Mucosa of rectum (tissue), 2 donors: ENCODE measurements around the gene KDM5B.

Experiments used
- H3K27ac ChIP-seq, 2 donors: one replicate each; pipeline ENCODE4 v1.7.0; 2013; ENCODE audit warnings: inconsistent platforms in 2 of 2, low read depth in 2 of 2, low read length in 2 of 2
- H3K27me3 ChIP-seq, 2 donors: one replicate each; pipeline ENCODE4 v1.7.0; 2013; ENCODE audit warnings: low read length in 2 of 2; ENCODE audit not compliant: control insufficient read depth in 2 of 2, insufficient read depth in 2 of 2
- H3K36me3 ChIP-seq, 2 donors: one replicate each; pipeline ENCODE4 v1.7.0; 2013; ENCODE audit warnings: low read length in 2 of 2; ENCODE audit not compliant: control insufficient read depth in 2 of 2, insufficient read depth in 2 of 2
- H3K4me1 ChIP-seq, 2 donors: one replicate each; pipeline ENCODE4 v1.7.0; 2013; ENCODE audit warnings: low read length in 2 of 2, mild to moderate bottlenecking in 1 of 2; ENCODE audit not compliant: control insufficient read depth in 2 of 2, insufficient read depth in 2 of 2
- H3K4me3 ChIP-seq, 2 donors: one replicate each; pipeline ENCODE4 v1.7.0; 2013; ENCODE audit warnings: low read length in 2 of 2
- H3K9ac ChIP-seq, 2 donors: one replicate each; pipeline ENCODE4 v1.7.0; 2013; ENCODE audit warnings: low read length in 2 of 2, low read depth in 1 of 2, mild to moderate bottlenecking in 1 of 2
- H3K9me3 ChIP-seq, 2 donors: one replicate each; pipeline ENCODE4 v1.7.0; 2013; ENCODE audit warnings: low read length in 2 of 2; ENCODE audit not compliant: control insufficient read depth in 2 of 2
- donor health status: healthy.
- donor health status: Normal muscosa, but diverticular disease.

KDM5B gene

GRCh38 chr1:202691816-202692215 is 116.4 kb downstream of the KDM5B start:
- Histone ChIP-seq H3K4me1 (peaks cover 0 to under 1% of the 10 kb centered on the region in 2 donors), H3K27ac (no peak overlapping the region), H3K27me3 (peaks cover 5 to 14% of the 10 kb centered on the region in 2 donors), H3K36me3 (no peaks in the 10 kb centered on the region), H3K9me3 (no peaks in the 10 kb centered on the region), H3K4me3 (no peak overlapping the region), H3K9ac (no peak overlapping the region)

DNA sequence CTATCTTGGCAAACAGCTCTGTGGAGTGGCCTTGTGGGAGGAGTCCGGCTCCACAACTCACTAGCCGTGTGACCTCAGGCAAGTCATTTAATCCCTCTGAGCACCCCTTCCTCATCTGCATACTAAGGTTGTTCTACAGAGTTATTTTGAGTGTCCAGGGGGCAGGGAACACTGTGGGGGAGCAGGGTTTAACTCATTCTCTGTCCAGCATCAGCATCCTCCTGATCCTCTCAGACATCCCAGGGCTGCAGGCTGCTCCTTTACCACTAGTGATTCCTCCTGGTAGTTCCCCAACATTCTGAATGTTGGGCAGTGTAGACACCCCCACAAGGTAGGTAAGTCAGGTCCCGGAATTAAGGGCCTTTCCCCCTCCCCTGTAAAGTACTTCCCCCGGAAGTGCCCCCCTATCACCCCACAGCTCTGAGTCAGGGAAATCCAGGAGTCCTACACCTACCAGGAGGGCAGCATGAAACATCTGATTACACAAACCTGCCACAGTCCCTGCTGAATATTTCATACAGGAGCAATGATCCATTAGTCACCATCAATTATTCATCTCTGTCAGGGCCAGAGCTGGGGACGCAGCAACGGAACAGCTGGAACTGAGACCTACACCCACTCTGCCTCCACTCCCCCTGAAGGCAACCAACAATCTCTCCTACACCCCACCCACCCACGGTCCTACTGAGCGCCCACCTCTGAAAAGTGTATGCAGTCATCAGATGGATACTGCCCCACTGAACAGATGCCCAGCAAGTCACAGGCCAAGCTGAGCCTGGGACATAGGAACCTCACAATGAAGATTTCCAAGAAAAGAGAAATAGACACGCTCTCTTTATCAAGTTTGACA is 118.5 kb downstream of the KDM5B start:
- no peaks in the 10 kb centered on the region for H3K4me1 ChIP-seq

GRCh38 chr1:202689082-202689481 is 119.1 kb downstream of the KDM5B start:
- Histone ChIP-seq H3K9ac (no peak overlapping the region), H3K4me3 (no peak overlapping the region), H3K27me3 (peaks cover 0 to 16% of the 10 kb centered on the region in 2 donors), H3K36me3 (no peaks in the 10 kb centered on the region), H3K4me1 (no peaks in the 10 kb centered on the region), H3K27ac (no peak overlapping the region), H3K9me3 (no peaks in the 10 kb centered on the region)

More for the DNA sequence above, 118.5 kb downstream of the KDM5B start:
- H3K36me3 ChIP-seq: no peaks in the 10 kb centered on the region
- no peak overlapping the region for H3K9ac ChIP-seq
- H3K4me3 ChIP-seq: no peak overlapping the region
- H3K27ac ChIP-seq: no peak overlapping the region
- H3K27me3 ChIP-seq: peaks cover 2 to 12% of the 10 kb centered on the region in 2 donors
- H3K9me3 ChIP-seq: no peaks in the 10 kb centered on the region

GRCh38 chr1:202688401-202688800 is 119.8 kb downstream of the KDM5B start:
- Histone ChIP-seq H3K4me3 (no peak overlapping the region), H3K4me1 (no peaks in the 10 kb centered on the region), H3K27me3 (peaks cover 0 to 16% of the 10 kb centered on the region in 2 donors), H3K36me3 (no peaks in the 10 kb centered on the region), H3K9ac (no peak overlapping the region), H3K27ac (no peak overlapping the region), H3K9me3 (no peaks in the 10 kb centered on the region)

- Histone ChIP-seq H3K9ac (no peak overlapping the region), H3K4me3 (no peak overlapping the region), H3K4me1 (no peaks in the 10 kb centered on the region), H3K27ac (no peak overlapping the region), H3K36me3 (no peaks in the 10 kb centered on the region), H3K27me3 (peaks cover 0 to 16% of the 10 kb centered on the region in 2 donors), H3K9me3 (no peaks in the 10 kb centered on the region)
Measured at GRCh38 chr1:202687798-202688197, 120.4 kb downstream of the KDM5B start.

- Histone ChIP-seq H3K4me1 (no peaks in the 10 kb centered on the region), H3K27me3 (peaks cover 3 to 16% of the 10 kb centered on the region in 2 donors), H3K9ac (no peak overlapping the region), H3K9me3 (no peaks in the 10 kb centered on the region), H3K27ac (no peak overlapping the region), H3K36me3 (no peaks in the 10 kb centered on the region), H3K4me3 (no peak overlapping the region)
Measured at GRCh38 chr1:202687370-202687769, 120.9 kb downstream of the KDM5B start.

GRCh38 chr1:202685641-202686040 is 122.6 kb downstream of the KDM5B start:
- H3K9ac ChIP-seq: no peak overlapping the region
- H3K4me3 ChIP-seq: no peak overlapping the region
- H3K4me1 ChIP-seq: no peaks in the 10 kb centered on the region
- no peaks in the 10 kb centered on the region for H3K36me3 ChIP-seq
- H3K9me3 ChIP-seq: no peaks in the 10 kb centered on the region
- H3K27me3 ChIP-seq: peaks cover 10 to 13% of the 10 kb centered on the region in 2 donors
- H3K27ac ChIP-seq: no peak overlapping the region

DNA sequence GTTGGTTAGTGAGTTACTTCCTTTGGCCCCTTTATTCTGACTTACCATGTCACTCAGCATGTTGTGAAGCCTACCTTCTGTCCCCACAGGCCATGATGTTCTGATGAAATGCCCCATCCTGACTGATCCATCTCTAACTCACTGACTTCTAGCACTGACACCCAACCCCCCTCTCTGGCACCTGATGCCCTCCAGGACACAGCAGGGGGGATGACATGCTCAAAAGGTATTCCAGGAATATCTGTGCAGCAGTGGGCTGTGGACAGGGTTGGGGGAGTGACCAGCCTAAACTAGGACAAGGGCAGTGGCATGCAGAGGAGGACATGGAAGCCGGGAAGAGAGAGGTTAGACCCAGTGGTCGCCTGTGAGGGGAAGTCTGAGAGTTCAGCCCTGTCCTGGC is 123.5 kb downstream of the KDM5B start:
- H3K36me3 ChIP-seq: no peaks in the 10 kb centered on the region
- H3K27ac ChIP-seq: no peak overlapping the region
- H3K27me3 ChIP-seq: peaks cover 10 to 12% of the 10 kb centered on the region in 2 donors
- H3K9me3 ChIP-seq: no peaks in the 10 kb centered on the region
- H3K4me1 ChIP-seq: no peaks in the 10 kb centered on the region
- no peak overlapping the region for H3K9ac ChIP-seq
- no peak overlapping the region for H3K4me3 ChIP-seq

DNA sequence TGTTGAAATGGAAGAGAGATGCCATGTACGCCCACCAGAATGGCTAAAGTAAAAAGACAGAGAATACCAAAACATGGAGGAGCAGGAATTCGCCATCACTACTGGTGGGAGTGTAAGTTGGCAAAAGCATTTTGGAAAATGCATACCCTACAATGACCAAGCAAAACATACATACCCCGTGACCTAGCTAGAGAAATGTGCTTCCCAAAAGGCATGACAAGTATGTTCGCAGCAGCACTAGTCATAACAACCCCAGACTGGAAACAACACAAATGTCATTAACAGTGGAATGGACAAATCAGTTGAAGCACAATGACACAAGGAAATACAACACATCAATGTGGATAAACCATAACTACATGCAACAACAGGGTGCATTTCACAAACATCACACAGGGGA is 125.2 kb downstream of the KDM5B start:
- Histone ChIP-seq H3K27ac (no peak overlapping the region), H3K36me3 (no peaks in the 10 kb centered on the region), H3K9ac (no peak overlapping the region), H3K27me3 (peaks cover 7 to 10% of the 10 kb centered on the region in 2 donors), H3K9me3 (no peaks in the 10 kb centered on the region), H3K4me3 (no peak overlapping the region), H3K4me1 (no peaks in the 10 kb centered on the region)

- H3K36me3 ChIP-seq: no peaks in the 10 kb centered on the region
- peaks cover 0 to under 1% of the 10 kb centered on the region in 2 donors for H3K9me3 ChIP-seq
- H3K4me1 ChIP-seq: no peaks in the 10 kb centered on the region
- no peak overlapping the region for H3K27ac ChIP-seq
- no peak overlapping the region for H3K4me3 ChIP-seq
- peaks cover 5 to 10% of the 10 kb centered on the region in 2 donors for H3K27me3 ChIP-seq
- no peak overlapping the region for H3K9ac ChIP-seq
Measured at GRCh38 chr1:202682477-202682876, 125.7 kb downstream of the KDM5B start.
